Retina (tissue), 1 donor: Measurements from ENCODE around the gene HTR7.
"Not testable (repeated sequence)": the region's sequence is repeated elsewhere in the genome, so short reads cannot be mapped to it uniquely, and the experiment has no call there.

Experiments
- DNase-seq: peaks from one replicate; pipeline ENCODE4 v3.0.0-alpha.2; 2016

Gene HTR7

DNA sequence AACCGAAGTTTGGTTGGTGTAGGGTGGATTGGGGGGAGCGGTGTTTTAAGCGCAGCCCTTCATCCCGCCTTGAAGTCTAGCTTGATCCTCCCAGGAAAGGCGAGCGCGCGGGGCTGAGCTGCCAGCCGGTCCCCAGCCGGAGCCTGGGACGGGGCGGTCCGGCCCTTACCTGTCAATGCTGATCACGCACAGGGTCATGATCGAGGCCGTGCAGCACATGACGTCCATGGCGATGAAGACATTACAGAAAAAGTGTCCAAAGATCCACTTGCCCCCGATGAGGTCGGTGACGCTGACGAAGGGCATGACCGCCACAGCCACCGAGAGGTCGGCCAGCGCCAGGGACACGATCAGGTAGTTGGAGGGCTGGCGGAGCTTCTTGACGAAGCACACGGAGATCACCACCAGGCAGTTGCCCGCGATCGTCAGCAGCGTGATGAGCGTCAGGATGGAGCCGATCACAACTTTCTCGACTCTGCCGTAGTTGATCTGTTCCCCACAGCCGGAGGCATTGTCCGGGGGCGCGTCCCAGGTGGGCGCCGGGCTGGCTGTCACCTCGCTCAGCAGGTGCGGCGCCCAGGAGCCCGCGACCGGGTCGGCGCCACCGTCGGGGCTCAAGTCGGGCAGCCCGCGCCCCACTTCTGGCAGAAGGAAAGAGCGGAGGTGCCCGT lies 740 bp downstream of the HTR7 start:
- DNase-seq = peak; percentile 74

- DNase-seq = no peak
Measured at GRCh38 chr10:90856261-90856660, 1.6 kb downstream of the HTR7 start.

GRCh38 chr10:90855126-90855525 lies 2.7 kb downstream of the HTR7 start:
- DNase-seq = no peak

DNA sequence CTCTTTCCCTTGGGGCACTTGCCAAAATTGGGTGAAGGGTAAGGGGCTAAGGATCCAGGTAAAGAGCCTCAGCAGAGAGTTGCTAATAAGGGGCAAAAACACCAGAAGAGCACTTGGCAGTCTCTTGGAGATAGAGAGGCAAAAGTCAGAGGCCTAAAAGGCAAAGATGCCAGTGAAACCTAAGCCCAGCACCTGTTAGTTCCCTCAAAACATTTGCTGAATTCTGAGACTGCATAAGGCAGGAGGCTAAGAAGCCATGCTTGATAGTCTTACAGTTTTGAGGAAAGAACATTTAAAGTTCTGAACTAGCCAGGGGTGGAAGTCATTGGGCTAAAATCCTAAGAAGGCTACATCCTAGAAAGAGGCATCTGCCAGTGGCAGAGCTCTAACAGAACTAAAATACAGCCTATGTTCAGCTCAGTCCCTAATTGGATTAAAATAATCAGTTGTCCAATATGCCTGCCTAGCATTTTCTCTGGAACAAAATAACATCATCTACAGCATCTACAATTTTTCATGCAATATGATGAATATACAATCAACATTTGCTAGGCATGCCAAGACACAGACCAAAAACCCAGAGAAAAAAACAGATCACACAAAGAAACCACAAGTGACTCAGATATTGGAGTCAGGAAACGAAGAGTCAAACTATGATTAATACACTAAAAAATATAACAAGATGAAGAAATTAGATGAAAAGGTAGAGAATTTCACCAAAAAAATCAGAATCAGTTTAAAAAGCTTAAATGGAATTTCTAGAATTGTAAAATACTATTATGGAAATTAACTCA lies 7.7 kb downstream of the HTR7 start:
- no peak for DNase-seq

- no peak for DNase-seq
Measured at GRCh38 chr10:90847436-90847835, 10.4 kb downstream of the HTR7 start.

DNA sequence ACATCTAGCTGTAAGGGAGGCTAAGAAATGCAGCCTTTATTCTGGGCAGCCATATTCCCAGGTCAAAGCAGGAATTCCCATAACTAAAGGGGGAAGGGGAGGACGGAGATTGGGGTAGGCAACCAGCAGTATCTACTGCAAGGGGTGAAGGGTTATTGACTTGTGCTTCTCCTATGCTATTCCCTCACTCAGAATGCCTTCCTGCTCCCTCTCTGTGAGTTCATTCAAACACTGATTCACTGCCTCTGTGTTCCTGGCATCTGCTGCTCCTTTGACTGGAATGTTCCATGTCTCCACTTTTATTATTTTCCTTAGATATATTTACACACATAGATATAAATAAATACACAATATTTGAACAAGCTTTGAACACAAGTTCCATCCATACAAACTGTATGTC lies 11.1 kb downstream of the HTR7 start:
- DNase-seq = no peak

DNA sequence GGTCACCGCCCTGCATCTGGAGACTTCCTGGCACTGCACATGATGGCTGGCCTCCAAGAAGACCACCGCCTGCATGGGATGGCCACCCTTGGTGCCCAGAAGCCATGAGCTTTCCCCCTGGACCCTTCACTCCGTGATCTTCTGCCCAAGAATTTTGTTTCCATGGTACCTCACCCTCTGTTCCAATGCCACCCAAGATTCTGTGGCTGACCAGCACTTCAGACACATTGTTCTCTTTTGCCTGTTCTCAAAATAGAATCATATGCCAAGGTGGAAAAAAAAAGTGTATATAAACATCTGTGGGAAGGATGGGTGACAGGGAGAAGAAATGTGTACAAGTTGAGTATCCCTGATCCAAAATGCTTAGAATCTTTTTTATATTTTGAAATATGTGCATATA lies 12.1 kb downstream of the HTR7 start:
- no peak for DNase-seq

GRCh38 chr10:90842725-90843124 lies 15.1 kb downstream of the HTR7 start:
- no peak for DNase-seq

DNA sequence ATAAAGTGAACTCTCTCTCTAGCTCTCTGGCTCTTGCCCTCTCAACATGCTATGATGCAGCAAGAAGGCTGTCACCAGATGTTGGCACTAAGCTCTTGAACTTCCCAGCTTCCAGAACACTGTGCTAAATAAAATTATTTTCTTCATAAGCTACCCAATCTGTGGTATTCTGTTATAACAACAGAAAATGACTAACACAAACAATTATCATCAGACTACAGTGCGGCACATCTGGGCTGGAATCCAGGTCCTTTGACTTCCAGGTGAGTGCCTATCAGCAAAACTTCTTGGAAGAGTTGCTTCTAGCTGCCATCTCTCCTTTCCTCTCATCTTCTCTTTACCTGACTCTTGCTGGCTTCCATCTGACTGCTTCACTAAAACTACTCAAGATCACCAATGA lies 20.4 kb downstream of the HTR7 start:
- no peak for DNase-seq

- no peak for DNase-seq
Measured at GRCh38 chr10:90834326-90834725, 23.5 kb downstream of the HTR7 start.

- DNase-seq = no peak
Measured at GRCh38 chr10:90832111-90832510, 25.7 kb downstream of the HTR7 start.

DNA sequence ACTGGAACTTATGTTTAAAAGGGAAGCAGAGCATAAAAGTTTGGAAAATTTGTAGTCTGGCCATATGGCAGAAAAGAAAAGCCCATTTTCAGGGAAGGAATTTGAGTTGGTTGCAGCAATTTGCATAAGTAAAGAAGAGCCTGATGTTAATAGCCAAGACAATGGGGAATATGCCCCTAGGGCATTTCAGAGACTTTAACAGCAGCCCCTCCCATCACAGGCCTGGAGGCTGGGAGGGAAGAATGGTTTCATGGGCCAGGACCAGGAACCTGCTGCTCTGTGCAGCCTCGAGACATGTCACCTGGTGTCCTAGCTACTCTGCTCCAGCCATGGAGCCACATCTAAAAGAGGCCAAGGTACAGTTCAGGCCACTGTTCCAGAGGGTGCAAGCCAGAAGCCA lies 35.3 kb downstream of the HTR7 start:
- no peak for DNase-seq

DNA sequence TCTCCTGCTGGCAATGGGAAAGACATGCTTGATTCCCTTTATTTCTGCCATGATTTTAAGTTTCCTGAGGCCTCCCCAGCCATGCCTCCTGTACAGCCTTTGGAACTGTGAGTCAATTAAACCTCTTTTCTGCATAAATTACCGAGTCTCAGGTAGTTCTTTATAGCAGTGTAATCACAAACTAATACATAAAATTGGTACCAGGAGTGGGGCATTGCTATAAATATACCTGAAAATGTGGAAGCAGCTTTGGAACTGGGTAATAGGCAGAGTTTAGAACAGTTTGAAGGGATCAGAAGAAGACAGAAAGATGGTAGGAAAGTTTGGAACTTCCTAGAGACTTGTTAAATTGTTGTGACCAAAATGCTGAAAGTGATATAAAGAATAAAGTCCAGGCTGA lies 36.0 kb downstream of the HTR7 start:
- DNase-seq = not testable (repeated sequence)

GRCh38 chr10:90819911-90820310 lies 37.9 kb downstream of the HTR7 start:
- no peak for DNase-seq

GRCh38 chr10:90818736-90819135 lies 39.1 kb downstream of the HTR7 start:
- DNase-seq = no peak

DNA sequence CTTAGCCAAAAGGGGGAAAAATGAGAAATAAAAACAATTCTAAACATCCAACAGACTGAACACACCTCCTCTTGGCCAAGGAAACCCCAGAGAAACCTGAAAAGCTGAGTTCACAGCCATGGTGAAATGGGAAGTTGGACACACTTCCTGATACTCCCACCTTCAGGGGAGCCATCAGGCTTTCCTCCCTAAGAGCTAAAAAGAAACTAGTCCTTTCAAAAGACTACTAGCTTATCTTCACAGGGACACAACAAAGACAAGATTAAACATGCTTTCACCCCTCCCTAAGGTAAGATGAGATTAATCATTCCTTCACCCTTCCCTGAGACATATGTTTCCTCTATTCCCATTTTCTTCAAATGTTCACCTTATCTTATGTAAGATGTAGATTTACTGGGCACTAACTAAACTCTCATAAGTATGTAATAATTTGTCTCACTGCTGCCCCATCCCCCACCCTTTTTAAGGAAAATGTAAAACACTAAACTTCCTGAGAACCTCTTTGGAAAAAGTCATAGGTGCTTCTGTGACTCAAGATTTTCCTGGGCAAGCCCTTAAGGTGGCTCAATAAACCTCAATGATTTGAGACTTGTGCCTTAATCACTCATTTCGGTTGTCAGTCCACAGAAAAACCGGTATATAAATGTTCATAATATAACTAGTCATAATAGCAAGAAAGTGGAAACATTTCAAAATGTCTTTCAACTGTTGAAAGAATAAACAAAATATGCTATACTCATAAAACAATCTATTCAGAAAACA lies 40.5 kb downstream of the HTR7 start:
- DNase-seq = no peak

GRCh38 chr10:90816466-90816865 lies 41.4 kb downstream of the HTR7 start:
- DNase-seq = no peak

GRCh38 chr10:90813594-90814365 lies 44.1 kb downstream of the HTR7 start:
- DNase-seq = no peak

DNA sequence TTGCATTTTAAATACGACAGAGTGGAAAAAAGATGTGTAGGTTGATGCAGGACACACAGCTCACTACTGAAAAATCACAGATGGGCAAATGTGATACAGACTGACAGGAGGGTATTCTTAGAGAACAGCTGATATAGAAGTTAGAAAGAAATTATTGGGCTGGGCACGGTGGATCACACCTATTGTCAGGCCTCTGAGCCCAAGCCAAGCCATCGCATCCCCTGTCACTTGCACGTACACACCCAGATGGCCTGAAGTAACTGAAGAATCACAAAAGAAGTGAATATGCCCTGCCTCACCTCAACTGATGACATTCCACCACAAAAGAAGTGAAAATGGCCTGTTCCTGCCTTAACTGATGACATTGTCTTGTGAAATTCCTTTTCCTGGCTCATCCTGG lies 50.7 kb downstream of the HTR7 start:
- not testable (repeated sequence) for DNase-seq

- no peak for DNase-seq
Measured at GRCh38 chr10:90806677-90807076, 51.2 kb downstream of the HTR7 start.

DNA sequence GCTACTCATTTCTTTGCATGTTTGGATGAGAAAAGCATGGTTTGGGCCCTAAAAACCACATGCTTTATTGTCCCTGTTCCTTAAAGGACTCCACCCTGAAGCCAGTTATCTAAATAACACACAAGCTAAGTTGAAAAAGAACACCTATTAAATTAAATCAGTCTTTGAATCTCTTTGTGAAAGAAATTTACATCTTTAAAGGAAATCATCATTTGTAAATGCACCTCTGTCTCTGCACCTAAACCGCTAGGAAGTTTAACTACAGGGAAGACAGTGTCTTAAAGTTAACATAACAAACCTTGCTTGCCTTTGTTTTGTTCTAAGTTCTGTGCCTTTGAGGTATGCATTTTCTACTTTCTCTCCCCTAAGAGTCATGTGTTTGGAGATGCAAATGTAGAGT lies 52.6 kb downstream of the HTR7 start:
- no peak for DNase-seq

- DNase-seq = no peak
Measured at GRCh38 chr10:90804354-90804753, 53.5 kb downstream of the HTR7 start.

DNA sequence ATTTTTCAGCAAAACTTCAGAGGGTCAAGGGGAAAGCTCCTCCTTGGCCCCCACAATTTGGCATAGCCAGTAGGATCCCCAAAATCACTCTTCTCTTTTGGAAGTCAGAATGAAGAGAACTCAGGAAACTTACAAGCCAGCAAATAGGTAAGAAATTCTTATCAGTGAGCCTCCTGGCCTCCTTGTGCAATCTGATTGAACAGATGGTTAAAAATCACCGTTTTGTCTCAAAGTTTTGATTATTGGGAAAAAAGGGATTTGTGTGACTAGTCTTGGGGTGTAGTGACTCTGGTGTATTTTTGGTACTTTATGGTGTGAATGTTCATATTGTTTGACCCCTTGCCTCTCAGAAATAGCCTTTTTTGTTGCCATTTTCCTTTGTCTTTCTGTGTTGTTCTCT lies 56.2 kb downstream of the HTR7 start:
- no peak for DNase-seq
